Retinal pigment epithelial cell (primary cell): Measurements from ENCODE around the gene CTSL.

Source experiments
- DNase-seq: peaks from one replicate; pipeline ENCODE4 v3.0.0-alpha.2; 2010; ENCODE audit warnings: low read depth
- H3K4me3 ChIP-seq: 2 replicates; pipeline ENCODE4 v1.5.1; 2011; ENCODE audit warnings: mild to moderate bottlenecking, low read length, control low read depth, moderate library complexity
- TF ChIP-seq, protein P1 (sequence below): conservative IDR thresholded peaks from 2 replicates; pipeline ENCODE4 v1.5.1; 2011; ENCODE audit warnings: low read depth, low read length, control low read depth, inconsistent platforms

CTSL gene

DNA sequence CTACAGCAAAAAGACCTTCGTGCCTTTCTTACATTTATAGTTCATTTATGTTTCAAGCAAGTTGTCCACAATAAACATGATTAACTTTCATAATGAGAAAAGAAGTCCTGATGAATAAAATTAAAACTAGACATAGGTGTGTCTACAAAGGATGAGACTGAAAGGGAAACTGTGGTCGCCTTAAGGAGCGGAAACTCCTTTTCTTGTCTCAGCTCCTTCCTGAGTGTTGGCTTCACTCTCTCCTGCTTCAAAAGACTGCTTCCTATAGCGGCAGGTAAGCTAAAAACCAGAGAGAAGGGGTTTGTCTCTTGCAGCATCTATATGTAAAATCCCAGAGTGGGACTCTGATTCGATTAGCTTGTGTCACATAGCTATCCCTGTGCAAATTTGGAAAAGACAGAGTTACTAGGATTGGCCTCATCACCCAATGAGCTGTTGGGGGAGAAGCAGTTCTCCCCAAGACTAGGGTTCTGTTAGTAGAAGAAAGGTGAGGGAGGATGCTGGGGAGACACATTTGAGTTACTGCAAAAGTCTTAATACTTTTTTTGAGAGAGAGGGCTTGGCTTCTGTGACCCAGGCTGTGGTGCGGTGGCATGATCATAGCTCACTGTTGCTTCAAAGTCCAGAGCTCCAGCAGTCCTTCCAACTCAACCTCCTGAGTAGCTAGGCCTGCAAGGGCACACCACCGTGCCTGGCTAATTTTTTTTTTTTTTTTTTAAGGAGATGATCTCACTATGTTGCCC is 16.8 kb upstream of the CTSL start:
- no peak overlapping the region for H3K4me3 ChIP-seq
- TF ChIP-seq, protein P1, sequence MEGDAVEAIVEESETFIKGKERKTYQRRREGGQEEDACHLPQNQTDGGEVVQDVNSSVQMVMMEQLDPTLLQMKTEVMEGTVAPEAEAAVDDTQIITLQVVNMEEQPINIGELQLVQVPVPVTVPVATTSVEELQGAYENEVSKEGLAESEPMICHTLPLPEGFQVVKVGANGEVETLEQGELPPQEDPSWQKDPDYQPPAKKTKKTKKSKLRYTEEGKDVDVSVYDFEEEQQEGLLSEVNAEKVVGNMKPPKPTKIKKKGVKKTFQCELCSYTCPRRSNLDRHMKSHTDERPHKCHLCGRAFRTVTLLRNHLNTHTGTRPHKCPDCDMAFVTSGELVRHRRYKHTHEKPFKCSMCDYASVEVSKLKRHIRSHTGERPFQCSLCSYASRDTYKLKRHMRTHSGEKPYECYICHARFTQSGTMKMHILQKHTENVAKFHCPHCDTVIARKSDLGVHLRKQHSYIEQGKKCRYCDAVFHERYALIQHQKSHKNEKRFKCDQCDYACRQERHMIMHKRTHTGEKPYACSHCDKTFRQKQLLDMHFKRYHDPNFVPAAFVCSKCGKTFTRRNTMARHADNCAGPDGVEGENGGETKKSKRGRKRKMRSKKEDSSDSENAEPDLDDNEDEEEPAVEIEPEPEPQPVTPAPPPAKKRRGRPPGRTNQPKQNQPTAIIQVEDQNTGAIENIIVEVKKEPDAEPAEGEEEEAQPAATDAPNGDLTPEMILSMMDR, result no peak

DNA sequence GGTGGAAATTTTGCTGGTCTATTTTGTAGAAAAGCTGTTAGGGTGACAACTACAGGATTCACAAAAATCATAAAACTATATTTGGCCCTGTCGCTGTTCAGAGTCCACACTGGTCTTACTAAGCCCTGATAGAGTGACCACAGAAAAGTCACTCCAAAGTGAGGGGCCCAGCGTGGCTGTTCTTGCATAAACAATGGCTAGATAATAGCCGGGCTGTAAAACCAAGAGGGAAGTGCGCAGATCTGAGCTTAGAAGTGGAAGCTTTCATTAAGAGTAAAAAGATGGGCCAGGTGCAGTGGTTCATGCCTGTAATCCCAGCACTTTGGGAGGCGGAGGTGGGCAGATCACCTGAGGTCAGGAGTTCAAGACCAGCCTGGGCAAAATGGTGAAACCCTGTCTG is 15.5 kb upstream of the CTSL start:
- no peak for DNase-seq
- TF ChIP-seq, protein P1, result no peak

More for the DNA sequence above, 16.8 kb upstream of the CTSL start:
- no peak for DNase-seq

DNA sequence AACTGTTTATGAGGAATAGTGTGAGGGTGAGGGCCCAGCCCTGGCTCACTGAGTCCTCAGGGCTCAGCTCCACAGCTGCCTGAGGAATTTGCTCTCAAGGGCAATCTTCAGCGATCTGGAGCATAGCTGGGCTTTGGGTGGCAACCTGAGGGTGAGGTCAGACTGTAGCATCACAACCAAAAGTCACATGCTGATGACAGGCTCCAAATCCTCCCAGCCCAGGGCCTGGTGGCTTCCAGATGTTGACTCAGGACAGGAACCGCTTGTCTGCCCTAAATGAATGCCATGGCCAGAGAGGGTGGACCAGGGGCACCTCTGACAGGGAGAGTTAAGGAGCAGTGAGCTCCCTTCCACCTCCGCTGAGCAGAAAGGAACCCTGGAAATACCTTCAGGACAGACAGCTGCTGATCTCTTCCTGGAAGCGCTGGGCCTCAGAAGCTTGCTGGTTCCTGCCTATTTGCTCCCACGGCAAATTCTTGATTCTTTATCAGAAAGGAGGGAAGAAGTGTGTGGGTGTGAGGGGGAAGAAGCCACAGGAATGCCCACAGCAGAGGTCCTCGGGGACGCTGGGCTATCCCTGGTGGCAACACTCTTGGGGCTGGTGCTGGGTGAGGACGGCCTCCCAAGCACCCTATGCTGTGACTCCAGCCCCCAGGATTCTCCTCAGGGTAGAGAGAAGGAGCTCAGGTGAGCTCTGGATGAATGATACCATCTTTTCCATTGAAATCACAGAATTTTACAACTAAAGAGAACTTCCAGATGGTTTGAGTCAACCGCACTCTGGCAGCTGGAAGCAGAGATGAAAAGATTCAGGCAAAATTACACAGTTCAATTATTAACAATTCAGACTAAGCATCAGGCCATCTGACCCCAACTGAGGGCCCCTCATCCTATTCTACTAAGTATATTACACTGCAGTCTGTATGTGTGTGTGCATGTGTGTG is 13.8 kb upstream of the CTSL start:
- TF ChIP-seq, protein P1, result no peak
- H3K4me3 ChIP-seq, result no peak overlapping the region
- peak; percentile 40 for DNase-seq

More for the DNA sequence above, 15.5 kb upstream of the CTSL start:
- H3K4me3 ChIP-seq, result no peak overlapping the region

DNA sequence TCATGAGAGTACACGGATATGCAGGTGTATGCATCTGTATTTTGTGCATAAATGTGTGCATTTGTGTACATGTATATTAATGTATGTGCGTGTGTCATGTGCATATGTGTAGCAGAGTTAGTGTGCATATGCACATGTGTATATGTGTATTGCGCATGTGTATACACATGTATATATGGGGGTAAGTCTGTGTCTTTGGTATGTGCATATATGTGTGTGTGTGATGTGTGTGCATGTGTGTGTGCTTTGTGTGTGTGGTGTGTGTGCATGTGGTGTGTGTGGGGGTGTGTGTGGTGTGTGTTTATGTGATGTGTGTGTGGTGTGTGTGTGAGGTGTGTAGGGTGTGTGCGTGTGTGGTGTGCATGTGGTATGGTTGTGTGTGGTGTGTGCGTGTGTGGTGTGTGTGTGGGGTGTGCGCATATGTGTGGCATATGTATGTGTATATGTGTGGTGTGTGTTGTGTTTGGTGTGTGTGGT is 13.1 kb upstream of the CTSL start:
- TF ChIP-seq, protein P1, result no peak
- no peak overlapping the region for H3K4me3 ChIP-seq

DNA sequence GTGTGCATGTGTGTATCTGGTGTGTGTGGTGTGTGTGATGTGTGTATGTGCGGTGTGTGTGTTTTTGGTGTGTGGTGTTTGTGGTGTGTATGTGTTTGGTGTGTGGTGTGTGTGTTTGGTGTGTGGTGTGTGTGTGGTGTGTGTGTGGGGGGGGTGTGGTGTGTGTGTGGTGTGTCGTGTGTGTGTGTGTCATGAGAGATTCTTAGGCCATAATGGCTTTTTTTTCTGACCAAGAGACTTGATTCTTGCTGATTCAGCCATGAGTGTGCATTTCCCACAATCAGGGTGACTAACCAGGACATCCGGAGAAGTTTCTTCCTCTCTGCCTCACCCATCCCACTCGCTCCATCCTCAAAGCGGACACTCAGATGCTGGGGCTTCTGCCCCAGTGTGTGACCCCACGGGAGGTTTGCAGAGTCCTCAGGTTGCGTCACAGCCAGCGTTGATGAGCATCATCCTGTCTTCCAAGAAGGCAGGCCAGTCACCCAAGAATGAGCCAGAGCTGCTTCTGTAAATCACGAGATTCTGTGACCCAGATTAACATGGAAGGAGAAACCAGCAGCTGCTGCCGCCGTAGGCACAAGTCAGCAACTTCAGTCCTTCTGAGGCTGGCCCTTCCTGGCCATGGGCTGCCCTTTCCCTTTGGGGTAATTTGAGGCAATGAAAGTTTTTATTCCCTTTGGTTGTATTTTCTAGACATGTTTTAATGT is 12.5 kb upstream of the CTSL start:
- DNase-seq, result peak; percentile 61
- TF ChIP-seq, protein P1, result no peak
- H3K4me3 ChIP-seq, result peak overlapping the region; percentile 35

More for the DNA sequence above, 13.1 kb upstream of the CTSL start:
- no peak for DNase-seq

DNA sequence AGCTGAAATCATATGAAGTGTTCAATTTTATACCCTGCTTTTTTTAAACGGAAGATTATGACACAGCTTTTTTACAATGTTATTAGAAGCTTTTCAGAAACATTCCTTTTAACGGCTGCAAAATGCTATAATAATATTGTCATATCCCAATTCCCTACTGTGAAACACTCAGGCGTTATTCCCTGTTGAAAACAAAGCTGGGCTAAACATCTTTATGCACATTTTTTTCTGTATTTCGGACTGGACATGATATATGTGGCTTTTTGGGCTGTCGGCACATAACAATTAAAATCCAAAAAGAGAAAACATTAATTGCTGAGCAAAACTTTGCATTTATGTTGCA is 12.0 kb upstream of the CTSL start:
- TF ChIP-seq, protein P1, result no peak
- H3K4me3 ChIP-seq, result no peak overlapping the region
- DNase-seq, result no peak
